ENCODE measurements around the gene HES2. TPM values are rescaled to one million over a fixed set of nuclear protein-coding genes. Genes with fewer than 3 reads are reported as not detected.

The HES2 gene
- total and polyA plus RNA-seq, 9 of the 15 experiments (the other 6 are each of a cell fraction or from before 2014, with no cell fraction given), result 0.05 to 0.18 (median 0.07) TPM; not detected in 4

DNA sequence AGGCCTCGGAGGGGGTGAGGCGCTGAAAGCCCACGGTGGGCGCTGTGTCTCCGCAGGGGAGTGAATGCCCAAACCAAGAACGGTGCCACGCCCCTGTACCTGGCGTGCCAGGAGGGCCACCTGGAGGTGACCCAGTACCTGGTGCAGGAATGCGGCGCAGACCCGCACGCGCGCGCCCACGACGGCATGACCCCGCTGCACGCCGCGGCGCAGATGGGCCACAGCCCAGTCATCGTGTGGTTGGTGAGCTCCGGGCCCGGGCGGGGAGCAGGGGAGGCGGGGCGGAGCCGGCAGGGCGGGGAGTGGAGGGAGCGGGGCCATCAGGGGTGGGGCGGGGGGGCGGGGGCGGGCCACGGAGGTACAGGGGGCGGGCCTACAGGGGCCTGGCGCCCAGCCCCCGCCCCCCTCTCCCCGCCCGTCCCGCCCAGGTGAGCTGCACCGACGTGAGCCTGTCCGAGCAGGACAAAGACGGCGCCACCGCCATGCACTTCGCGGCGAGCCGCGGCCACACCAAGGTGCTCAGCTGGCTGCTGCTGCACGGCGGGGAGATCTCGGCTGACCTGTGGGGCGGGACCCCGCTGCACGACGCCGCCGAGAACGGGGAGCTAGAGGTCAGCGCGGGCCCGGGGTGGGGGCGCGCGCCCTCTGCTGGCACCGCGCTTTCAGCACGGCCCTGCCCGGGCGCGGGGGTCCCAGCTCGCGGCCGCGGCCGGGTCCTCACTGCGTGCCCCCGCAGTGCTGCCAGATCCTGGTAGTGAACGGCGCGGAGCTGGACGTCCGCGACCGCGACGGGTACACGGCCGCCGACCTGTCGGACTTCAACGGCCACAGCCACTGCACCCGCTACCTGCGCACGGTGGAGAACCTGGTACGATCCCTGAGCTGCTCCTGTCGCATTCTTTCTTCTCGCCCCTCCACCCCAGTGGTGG lies 20.7 kb upstream of the HES2 start:
- 15% methylated on average over 67 of the region's 101 CpGs for WGBS (ENCODE audit: insufficient coverage, low coverage, missing lambda C conversion rate)
- Histone ChIP-seq H3K27me3 (ENCODE audit: control insufficient read depth in 2 of 2, insufficient read depth in 2 of 2, low read length in 2 of 2) (peaks cover 13 to 50% of the 10 kb centered on the region in 2 experiments; a peak in 4 of 5 replicates), H4K20me1 (replicated peaks; ENCODE audit: control insufficient read depth, insufficient read depth, low read length) (peaks cover 38% of the 10 kb centered on the region), H2AFZ (ENCODE audit: low read depth, low read length) (peak overlapping the region; percentile 78), H3K9me3 (replicated peaks; ENCODE audit: control insufficient read depth, insufficient read depth, low read depth, low read length) (no peaks in the 10 kb centered on the region), H3K36me3 (ENCODE audit: control insufficient read depth, insufficient read depth, low read length) (no peaks in the 10 kb centered on the region; the same call in 2 of the 3 replicates), H3K79me2 (ENCODE audit: control insufficient read depth, insufficient read depth, low read length) (no peaks in the 10 kb centered on the region), H3K4me3 (peak overlapping the region; percentile 26), H3K9ac (ENCODE audit: insufficient read depth in 1 of 2, low read depth in 2 of 2, low read length in 2 of 2) (peak overlapping the region in 1 of 2 experiments; percentile 82; a peak in 1 of 4 replicates), H3K4me1 (replicated peaks in 1 of 2; ENCODE audit: control insufficient read depth in 2 of 2, insufficient read depth in 2 of 2, low read length in 2 of 2) (peaks cover 0 to 35% of the 10 kb centered on the region in 2 experiments; a peak in 2 of 5 replicates), H3K4me2 (ENCODE audit: insufficient read depth, low read length) (peak overlapping the region; percentile 62), H3K9me1 (ENCODE audit: control insufficient read depth, insufficient read depth, low read length) (peaks cover 3% of the 10 kb centered on the region), H3K27ac (ENCODE audit: extremely low read depth, low read depth, low read length) (no peak overlapping the region)
- POLR2A ChIA-PET, result interaction anchor here (0.6 to 1.1 kb wide), 5 partner anchors 8 to 83 kb away, joined by 3 to 5 read pairs (median 4); no protein-coding TSS in a partner anchor
- intact Hi-C loops (cut with micrococcal nuclease), result no loop called here
- BruUV-seq (replicated peaks), result no TSS peak
- in situ Hi-C loops (cut with MboI), result no loop called here
- ATAC-seq (peak; percentile 95), FAIRE-seq (no peak), DNase-seq (ENCODE audit: extremely low read depth in 1 of 4, low spot score in 3 of 4) (peak; percentile 93 to 97 (median 96))
- CTCF ChIA-PET (ENCODE audit: low intra/inter-chr PET ratio), result no interaction called here
- TF ChIP-seq MAZ (CRISPR knock-in tag; conservative IDR thresholded peaks at IDR 0.05 in 1 of 2, IDR thresholded peaks at IDR 0.05 in 1 of 2) (peak; percentile 33 to 57; a peak in 2 of 4 replicates), BHLHE40 (IDR thresholded peaks at IDR 0.05; ENCODE audit: low read length) (peak; percentile 51), NR2C2 (CRISPR knock-in tag; IDR thresholded peaks at IDR 0.05) (0 out of 2 replicates have a peak, but pooled peaks have one; percentile 16), NR2C2 (tag; IDR thresholded peaks at IDR 0.05) (peak; percentile 37; the same call in 1 of the 2 replicates), LCOR (CRISPR knock-in tag; IDR thresholded peaks at IDR 0.05) (0 out of 2 replicates have a peak, but pooled peaks have one; percentile 39), POLR3G (IDR thresholded peaks at IDR 0.05; ENCODE audit: extremely low read depth, insufficient read length, insufficient replicate concordance) (no peak), RBM39 (optimal IDR thresholded peaks at IDR 0.05; ENCODE audit: low read depth, low read length) (no peak), HNRNPL (IDR thresholded peaks at IDR 0.05; ENCODE audit: low read depth, low read length) (0 out of 2 replicates have a peak, but pooled peaks have one; percentile 22), PHF20 (IDR thresholded peaks at IDR 0.05; ENCODE audit: partially characterized antibody) (peak; percentile 30), RAD21 (CRISPR knock-in tag; conservative IDR thresholded peaks at IDR 0.05 in 1 of 2, IDR thresholded peaks at IDR 0.05 in 1 of 2) (peak in 1 of 2 experiments; percentile 30; a peak in 2 of 4 replicates), CXXC5 (CRISPR knock-in tag; IDR thresholded peaks at IDR 0.05) (peak; percentile 31; the same call in 1 of the 2 replicates), SMAD4 (CRISPR knock-in tag; conservative IDR thresholded peaks at IDR 0.05) (peak; percentile 49; the same call in 1 of the 2 replicates), EGR1 (conservative IDR thresholded peaks at IDR 0.05) (peak; percentile 62), HDAC1 (IDR thresholded peaks at IDR 0.05) (peak in 1 of 2 experiments; percentile 55; a peak in 1 of 4 replicates), RHOXF2B (CRISPR knock-in tag; conservative IDR thresholded peaks at IDR 0.05) (no peak)
- TF ChIP-seq, protein P1, sequence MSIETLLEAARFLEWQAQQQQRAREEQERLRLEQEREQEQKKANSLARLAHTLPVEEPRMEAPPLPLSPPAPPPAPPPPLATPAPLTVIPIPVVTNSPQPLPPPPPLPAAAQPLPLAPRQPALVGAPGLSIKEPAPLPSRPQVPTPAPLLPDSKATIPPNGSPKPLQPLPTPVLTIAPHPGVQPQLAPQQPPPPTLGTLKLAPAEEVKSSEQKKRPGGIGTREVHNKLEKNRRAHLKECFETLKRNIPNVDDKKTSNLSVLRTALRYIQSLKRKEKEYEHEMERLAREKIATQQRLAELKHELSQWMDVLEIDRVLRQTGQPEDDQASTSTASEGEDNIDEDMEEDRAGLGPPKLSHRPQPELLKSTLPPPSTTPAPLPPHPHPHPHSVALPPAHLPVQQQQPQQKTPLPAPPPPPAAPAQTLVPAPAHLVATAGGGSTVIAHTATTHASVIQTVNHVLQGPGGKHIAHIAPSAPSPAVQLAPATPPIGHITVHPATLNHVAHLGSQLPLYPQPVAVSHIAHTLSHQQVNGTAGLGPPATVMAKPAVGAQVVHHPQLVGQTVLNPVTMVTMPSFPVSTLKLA (conservative IDR thresholded peaks at IDR 0.05), result peak in 1 of 2 experiments; percentile 72; a peak in 3 of 4 replicates
- TF ChIP-seq, protein P2, sequence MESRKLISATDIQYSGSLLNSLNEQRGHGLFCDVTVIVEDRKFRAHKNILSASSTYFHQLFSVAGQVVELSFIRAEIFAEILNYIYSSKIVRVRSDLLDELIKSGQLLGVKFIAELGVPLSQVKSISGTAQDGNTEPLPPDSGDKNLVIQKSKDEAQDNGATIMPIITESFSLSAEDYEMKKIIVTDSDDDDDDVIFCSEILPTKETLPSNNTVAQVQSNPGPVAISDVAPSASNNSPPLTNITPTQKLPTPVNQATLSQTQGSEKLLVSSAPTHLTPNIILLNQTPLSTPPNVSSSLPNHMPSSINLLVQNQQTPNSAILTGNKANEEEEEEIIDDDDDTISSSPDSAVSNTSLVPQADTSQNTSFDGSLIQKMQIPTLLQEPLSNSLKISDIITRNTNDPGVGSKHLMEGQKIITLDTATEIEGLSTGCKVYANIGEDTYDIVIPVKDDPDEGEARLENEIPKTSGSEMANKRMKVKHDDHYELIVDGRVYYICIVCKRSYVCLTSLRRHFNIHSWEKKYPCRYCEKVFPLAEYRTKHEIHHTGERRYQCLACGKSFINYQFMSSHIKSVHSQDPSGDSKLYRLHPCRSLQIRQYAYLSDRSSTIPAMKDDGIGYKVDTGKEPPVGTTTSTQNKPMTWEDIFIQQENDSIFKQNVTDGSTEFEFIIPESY (CRISPR knock-in tag; IDR thresholded peaks at IDR 0.05), result peak; percentile 87

All from K562 (cell line).